NCI-H1092 (cell line): Measurements from ENCODE around the gene COP1.
"Not testable (repeated sequence)": the region's sequence is repeated elsewhere in the genome, so short reads cannot be mapped to it uniquely, and the experiment has no call there.

Source experiments
- DNase-seq: peaks from one replicate; lab custom pipeline; 2025; lab: John Stamatoyannopoulos, UW

The COP1 gene

GRCh38 chr1:176122282-176122681 lies 84.8 kb downstream of the COP1 start:
- no peak for DNase-seq

- no peak for DNase-seq
These were observed 87.5 kb downstream of the COP1 start for GRCh38 chr1:176119549-176119948.

- DNase-seq: no peak
These were observed 88.1 kb downstream of the COP1 start for GRCh38 chr1:176118985-176119384.

GRCh38 chr1:176111835-176112234 lies 95.3 kb downstream of the COP1 start:
- DNase-seq: no peak

- no peak for DNase-seq
These were observed 96.9 kb downstream of the COP1 start for GRCh38 chr1:176110203-176110602.

- no peak for DNase-seq
These were observed 104.2 kb downstream of the COP1 start for GRCh38 chr1:176102768-176103350.

GRCh38 chr1:176101951-176102642 lies 105.0 kb downstream of the COP1 start:
- no peak for DNase-seq

GRCh38 chr1:176098560-176098959 lies 108.5 kb downstream of the COP1 start:
- DNase-seq: no peak

- no peak for DNase-seq
These were observed 111.1 kb downstream of the COP1 start for GRCh38 chr1:176096015-176096414.

- DNase-seq: no peak
These were observed 116.3 kb downstream of the COP1 start for GRCh38 chr1:176090766-176091165.

- DNase-seq: not testable (repeated sequence)
These were observed 119.3 kb downstream of the COP1 start for GRCh38 chr1:176087746-176088145.

- peak; percentile 68 for DNase-seq
These were observed 133.4 kb downstream of the COP1 start for GRCh38 chr1:176073524-176074157.

GRCh38 chr1:176068901-176069300 lies 138.2 kb downstream of the COP1 start:
- no peak for DNase-seq

GRCh38 chr1:176068256-176068655 lies 138.8 kb downstream of the COP1 start:
- DNase-seq: no peak

GRCh38 chr1:176066709-176067108 lies 140.4 kb downstream of the COP1 start:
- DNase-seq: no peak

- no peak for DNase-seq
These were observed 148.4 kb downstream of the COP1 start for GRCh38 chr1:176058686-176059085.

- no peak for DNase-seq
These were observed 150.8 kb downstream of the COP1 start for GRCh38 chr1:176056312-176056711.

GRCh38 chr1:176055398-176055797 lies 151.7 kb downstream of the COP1 start:
- no peak for DNase-seq

- DNase-seq: no peak
These were observed 155.1 kb downstream of the COP1 start for GRCh38 chr1:176051902-176052518.

- no peak for DNase-seq
These were observed 155.7 kb downstream of the COP1 start for GRCh38 chr1:176051402-176051801.

- no peak for DNase-seq
These were observed 157.5 kb downstream of the COP1 start for GRCh38 chr1:176049582-176049981.

- no peak for DNase-seq
These were observed 160.2 kb downstream of the COP1 start for GRCh38 chr1:176046926-176047325.

- no peak for DNase-seq
These were observed 163.5 kb downstream of the COP1 start for GRCh38 chr1:176043537-176043936.
